Activated T-cell treated with anti-CD3 and anti-CD28 coated beads, Interleukin-2, amount 50 U/mL, for 4 hours (primary cell): ENCODE data around the gene SLC26A8. TPM values are rescaled to one million over a fixed set of nuclear protein-coding genes. Genes with fewer than 3 reads are reported as not detected.

Experiments used
- ATAC-seq, 2 donors: fragments of 200-7000 bp; cut with Tn5 transposase; one replicate each; pipeline ENCODE4 v1.10.0; 2021
- DNase-seq: peaks from one replicate; pipeline ENCODE4 v3.0.0-alpha.2; 2020
- H3K27me3 Mint-ChIP-seq: one replicate; pipeline ENCODE4 v1.8.0; 2021; ENCODE audit warnings: low read depth, mixed read lengths
- H3K36me3 Mint-ChIP-seq: one replicate; pipeline ENCODE4 v1.8.0; 2022; ENCODE audit warnings: mixed read lengths; ENCODE audit not compliant: insufficient read depth
- H3K4me1 Mint-ChIP-seq: one replicate; pipeline ENCODE4 v1.8.0; 2021; ENCODE audit warnings: low read depth, mixed read lengths
- H3K4me3 Mint-ChIP-seq: one replicate; pipeline ENCODE4 v1.8.0; 2021; ENCODE audit warnings: mild to moderate bottlenecking, moderate library complexity, mixed read lengths
- H3K9me3 Mint-ChIP-seq: one replicate; pipeline ENCODE4 v1.8.0; 2021; ENCODE audit warnings: mixed read lengths
- total RNA-seq, 3 donors: library from RNA; stranded (reverse); gene quantifications; one replicate each; pipeline ENCODE4 v1.2.1, GENCODE V29; 2021

SLC26A8 gene
- total RNA-seq, 3 donors from 2014 or later, result not detected

GRCh38 chr6:35897036-35897435 is 127.4 kb downstream of the SLC26A8 start:
- Mint-ChIP-seq H3K36me3 (peaks cover 31% of the 10 kb centered on the region), H3K27me3 (no peaks in the 10 kb centered on the region)

GRCh38 chr6:35896228-35896627 is 128.2 kb downstream of the SLC26A8 start:
- no peak for ATAC-seq
- H3K36me3 Mint-ChIP-seq, result peaks cover 31% of the 10 kb centered on the region

More at GRCh38 chr6:35897036-35897435, 127.4 kb downstream of the SLC26A8 start:
- Mint-ChIP-seq H3K4me1 (peaks cover 19% of the 10 kb centered on the region), H3K9me3 (no peaks in the 10 kb centered on the region), H3K4me3 (no peak overlapping the region)
- ATAC-seq (no peak), DNase-seq (no peak)

DNA sequence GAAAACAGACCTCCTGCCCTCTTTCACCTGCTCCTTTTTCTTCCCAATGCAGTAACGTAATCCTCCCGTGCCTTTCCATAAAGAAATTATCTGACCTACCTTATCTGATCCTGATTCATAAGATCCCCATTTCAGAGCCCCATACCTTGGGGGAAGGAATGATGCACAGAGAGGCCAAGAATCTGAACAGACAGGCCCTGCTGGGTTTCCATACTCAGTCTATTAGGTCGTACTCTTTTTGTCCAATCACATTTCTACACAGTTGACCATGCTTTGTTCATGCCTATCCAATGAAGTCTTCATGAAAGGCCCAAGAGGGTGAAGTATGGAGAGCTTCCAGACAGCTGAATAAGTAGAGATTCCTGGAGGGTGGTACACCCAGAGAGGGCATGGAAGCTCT is 128.9 kb downstream of the SLC26A8 start:
- DNase-seq (no peak), ATAC-seq (no peak)
- Mint-ChIP-seq H3K9me3 (no peaks in the 10 kb centered on the region), H3K27me3 (no peaks in the 10 kb centered on the region), H3K4me3 (no peak overlapping the region), H3K4me1 (peaks cover 19% of the 10 kb centered on the region), H3K36me3 (peaks cover 25% of the 10 kb centered on the region)

More at GRCh38 chr6:35896228-35896627, 128.2 kb downstream of the SLC26A8 start:
- Mint-ChIP-seq H3K4me3 (no peak overlapping the region), H3K4me1 (peaks cover 19% of the 10 kb centered on the region), H3K9me3 (no peaks in the 10 kb centered on the region), H3K27me3 (no peaks in the 10 kb centered on the region)
- no peak for DNase-seq

- no peak for ATAC-seq
- H3K9me3 Mint-ChIP-seq, result no peaks in the 10 kb centered on the region
- H3K4me1 Mint-ChIP-seq, result peaks cover 16% of the 10 kb centered on the region
- DNase-seq, result no peak
- H3K4me3 Mint-ChIP-seq, result no peak overlapping the region
- H3K36me3 Mint-ChIP-seq, result peaks cover 24% of the 10 kb centered on the region
- H3K27me3 Mint-ChIP-seq, result no peaks in the 10 kb centered on the region
Measured at GRCh38 chr6:35894776-35895175, 129.7 kb downstream of the SLC26A8 start.

Other genes starting within 250 kb of the SLC26A8 start
- not detected for gene CLPSL2, start 248.0 kb downstream of the SLC26A8 start, total RNA-seq
- gene CLPSL1, start 243.6 kb downstream of the SLC26A8 start, total RNA-seq, result not detected
- 1 to 10 TPM; 2.1 to 3.5 (median 2.4) TPM for gene CLPS, start 227.3 kb downstream of the SLC26A8 start, total RNA-seq
- gene LHFPL5, start 219.3 kb downstream of the SLC26A8 start, total RNA-seq, result not detected
- gene SRPK1, start 103.5 kb downstream of the SLC26A8 start, total RNA-seq, result 10 to 100 TPM; 91.3 to 97.8 (median 92.2) TPM
- 10 to 100 TPM; 35.7 to 40.9 (median 38.7) TPM for gene MAPK14, start 3.2 kb upstream of the SLC26A8 start, total RNA-seq
- gene MAPK13, start 105.9 kb upstream of the SLC26A8 start, total RNA-seq, result 10 to 100 TPM; 33.8 to 61.0 (median 48.4) TPM
- 10 to 100 TPM; 22.7 to 27.8 (median 26.0) TPM for gene BRPF3, start 172.1 kb upstream of the SLC26A8 start, total RNA-seq
- under 1 TPM in 1 of 3 donors, not detected in 2; 0.13 TPM for gene PNPLA1, start 245.4 kb upstream of the SLC26A8 start, total RNA-seq